Tibial nerve (tissue), 4 donors: ENCODE data around the gene TDRD9. TPM values are rescaled to one million over a fixed set of nuclear protein-coding genes. Genes with fewer than 3 reads are reported as not detected.

Experiments
- DNase-seq, 2 donors: peaks; one replicate each; pipeline ENCODE4 v3.0.0-alpha.2; 2019; ENCODE audit warnings: low spot score in 2 of 2
- H3K27ac ChIP-seq, 4 donors: fragments of 200-600 bp; sonication (generic) in 3 of 4; one replicate each; pipeline ENCODE4 v1.5.1; 2017 to 2019; ENCODE audit warnings: mild to moderate bottlenecking in 1 of 4
- H3K27me3 ChIP-seq, 2 donors: fragments of 200-600 bp; sonication (generic) in 1 of 2; one replicate each; pipeline versions ENCODE4 v1.5.1 to v1.6.0; 2017 to 2019
- H3K36me3 ChIP-seq, 3 donors: fragments of 200-600 bp; sonication (generic); one replicate each; pipeline ENCODE4 v1.5.1; 2018 to 2019
- H3K4me1 ChIP-seq, 4 donors: fragments of 200-600 bp; sonication (generic) in 3 of 4; one replicate each; pipeline ENCODE4 v1.5.1; 2017 to 2019
- H3K4me3 ChIP-seq, 4 donors: fragments of 200-600 bp; sonication (generic) in 3 of 4; one replicate each; pipeline ENCODE4 v1.5.1; 2017 to 2019; ENCODE audit warnings: mild to moderate bottlenecking in 1 of 4, moderate library complexity in 1 of 4
- H3K9me3 ChIP-seq, 4 donors: fragments of 200-600 bp; sonication (generic) in 3 of 4; one replicate each; pipeline ENCODE4 v1.5.1; 2017 to 2019
- EP300 ChIP-seq, 2 donors: sonication (generic); formaldehyde crosslinking; IDR thresholded peaks; one replicate each; pipeline ENCODE4 v1.6.1; 2017; ENCODE audit warnings: antibody characterized with exemption in 2 of 2, mild to moderate bottlenecking in 1 of 2
- POLR2A ChIP-seq, 2 donors: fragments of 450-650 bp; IDR thresholded peaks; one replicate each; pipeline ENCODE4 v1.6.1; 2017; ENCODE audit warnings: antibody characterized with exemption in 2 of 2, mild to moderate bottlenecking in 2 of 2, moderate library complexity in 2 of 2
- WGBS, 2 donors: methylation state at CpG; one replicate each; pipeline ENCODE4 v1.1.5; 2018; 5-methylcytosine and 5-hydroxymethylcytosine counted together
- total RNA-seq, 4 donors: library from RNA; depleted of rRNA; stranded (reverse); fragments of >200 nt; gene quantifications; one replicate each; pipeline ENCODE4 v1.1.0, GENCODE V29; 2016
- TF ChIP-seq, protein P1 (sequence below), 5 experiments: fragments of 200-600 bp in 3 of 5; fragments of 450-650 bp in 2 of 5; sonication (generic) in 3 of 5; IDR thresholded peaks; one replicate each; pipeline ENCODE4 v1.5.1; 2016 to 2019; ENCODE audit warnings: antibody characterized with exemption in 5 of 5, mild to moderate bottlenecking in 3 of 5, moderate library complexity in 2 of 5

Gene TDRD9
- total RNA-seq, 4 donors from 2014 or later: under 0.01 to 1.9 (median 1.4) TPM

DNA sequence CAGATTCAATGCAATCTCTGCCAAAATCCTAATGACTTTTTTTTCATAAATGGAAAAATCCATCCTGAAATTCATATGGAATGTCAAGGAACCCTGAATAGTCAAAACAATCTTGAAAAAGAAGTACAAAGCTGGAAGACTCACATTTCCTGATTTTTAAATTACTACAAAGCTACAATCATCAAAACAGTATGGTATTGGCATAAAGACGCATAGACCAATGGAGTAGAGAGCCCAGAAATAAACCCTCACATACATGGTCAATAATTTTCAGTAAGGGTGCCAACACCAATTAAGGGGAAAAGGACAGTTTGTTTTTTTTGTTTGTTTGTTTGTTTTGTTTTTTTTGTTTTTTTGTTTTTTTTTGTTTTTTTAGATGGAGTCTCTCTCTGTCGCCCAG, 18.7 kb downstream of the TDRD9 start:
- 90 to 95% methylated on average over 2 of the region's 2 CpGs for WGBS, 2 donors
- Histone ChIP-seq H3K4me3 (no peak overlapping the region), H3K9me3 (peaks cover 0 to 9% (median 2%) of the 10 kb centered on the region in 4 donors), H3K4me1 (no peaks in the 10 kb centered on the region), H3K27ac (no peak overlapping the region), H3K27me3 (peaks cover 0 to 34% of the 10 kb centered on the region in 2 donors), H3K36me3 (no peaks in the 10 kb centered on the region)
- DNase-seq: no peak
- TF ChIP-seq EP300 (IDR thresholded peaks at IDR 0.05) (no peak), POLR2A (IDR thresholded peaks at IDR 0.05) (no peak)
- TF ChIP-seq, protein P1, sequence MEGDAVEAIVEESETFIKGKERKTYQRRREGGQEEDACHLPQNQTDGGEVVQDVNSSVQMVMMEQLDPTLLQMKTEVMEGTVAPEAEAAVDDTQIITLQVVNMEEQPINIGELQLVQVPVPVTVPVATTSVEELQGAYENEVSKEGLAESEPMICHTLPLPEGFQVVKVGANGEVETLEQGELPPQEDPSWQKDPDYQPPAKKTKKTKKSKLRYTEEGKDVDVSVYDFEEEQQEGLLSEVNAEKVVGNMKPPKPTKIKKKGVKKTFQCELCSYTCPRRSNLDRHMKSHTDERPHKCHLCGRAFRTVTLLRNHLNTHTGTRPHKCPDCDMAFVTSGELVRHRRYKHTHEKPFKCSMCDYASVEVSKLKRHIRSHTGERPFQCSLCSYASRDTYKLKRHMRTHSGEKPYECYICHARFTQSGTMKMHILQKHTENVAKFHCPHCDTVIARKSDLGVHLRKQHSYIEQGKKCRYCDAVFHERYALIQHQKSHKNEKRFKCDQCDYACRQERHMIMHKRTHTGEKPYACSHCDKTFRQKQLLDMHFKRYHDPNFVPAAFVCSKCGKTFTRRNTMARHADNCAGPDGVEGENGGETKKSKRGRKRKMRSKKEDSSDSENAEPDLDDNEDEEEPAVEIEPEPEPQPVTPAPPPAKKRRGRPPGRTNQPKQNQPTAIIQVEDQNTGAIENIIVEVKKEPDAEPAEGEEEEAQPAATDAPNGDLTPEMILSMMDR (IDR thresholded peaks at IDR 0.05): no peak

DNA sequence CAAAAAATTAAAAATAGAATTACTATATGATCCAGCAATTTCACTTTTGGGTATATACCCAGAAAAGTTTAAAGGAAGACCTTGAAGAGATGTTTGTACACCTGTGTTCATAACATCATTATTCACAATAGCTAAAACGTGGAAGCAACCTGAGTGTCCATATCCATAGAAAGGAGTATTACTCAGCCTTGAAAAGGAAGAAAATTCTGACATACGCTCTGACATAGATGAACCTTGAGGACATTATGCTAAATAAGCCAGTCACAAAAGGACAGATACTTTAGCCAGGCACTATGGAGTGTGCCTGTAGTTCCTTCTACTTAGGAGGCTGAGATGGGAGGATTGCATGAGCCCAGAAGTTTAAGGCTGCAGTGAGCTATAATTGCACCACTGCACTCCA, 20.2 kb downstream of the TDRD9 start:
- Histone ChIP-seq H3K9me3 (peaks cover 0 to 9% (median 2%) of the 10 kb centered on the region in 4 donors), H3K4me1 (no peaks in the 10 kb centered on the region), H3K4me3 (no peak overlapping the region), H3K36me3 (no peaks in the 10 kb centered on the region), H3K27ac (no peak overlapping the region), H3K27me3 (peaks cover 0 to 24% of the 10 kb centered on the region in 2 donors)
- TF ChIP-seq, protein P1 (IDR thresholded peaks at IDR 0.05): no peak
- no peak for TF ChIP-seq EP300 (IDR thresholded peaks at IDR 0.05)
- TF ChIP-seq POLR2A (IDR thresholded peaks at IDR 0.05): no peak
- WGBS, 2 donors: 81% methylated on average over 2 of the region's 2 CpGs
- DNase-seq: no peak

DNA sequence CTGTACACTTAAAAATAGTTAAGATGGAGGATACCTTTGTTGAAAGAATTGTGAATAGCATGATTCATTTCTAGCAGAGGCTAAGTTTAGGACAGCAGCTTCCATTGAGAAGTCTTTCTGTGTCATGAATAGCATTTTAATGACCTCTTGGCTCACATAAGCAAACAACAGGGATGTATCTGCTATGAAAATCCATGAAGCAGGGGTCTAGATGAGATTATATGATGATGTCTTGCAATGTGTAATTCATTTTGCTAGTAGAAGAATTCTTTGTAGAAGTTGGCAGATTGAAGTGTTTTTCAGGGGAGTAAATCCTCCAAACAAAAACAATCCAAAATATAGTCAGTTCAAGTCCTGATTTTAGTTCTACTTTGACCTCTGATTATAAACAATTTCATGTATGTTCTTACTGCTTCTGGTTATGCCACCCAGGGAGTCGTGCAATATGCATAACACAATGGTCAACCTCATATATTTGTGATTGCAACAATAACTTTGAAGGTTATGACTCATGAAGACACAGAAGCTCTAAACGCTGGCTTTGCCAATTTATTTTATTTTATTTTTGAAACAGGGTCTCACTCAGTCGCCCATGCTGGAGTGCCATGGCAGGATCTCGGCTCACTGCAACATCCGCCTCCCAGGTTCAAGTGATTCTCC, 21.0 kb downstream of the TDRD9 start:
- H3K27ac ChIP-seq: no peak overlapping the region
- no peaks in the 10 kb centered on the region for H3K36me3 ChIP-seq
- peaks cover 0 to 18% of the 10 kb centered on the region in 2 donors for H3K27me3 ChIP-seq
- TF ChIP-seq POLR2A (IDR thresholded peaks at IDR 0.05) (no peak), EP300 (IDR thresholded peaks at IDR 0.05) (no peak)
- TF ChIP-seq, protein P1 (IDR thresholded peaks at IDR 0.05): no peak
- peaks cover 0 to 9% (median 2%) of the 10 kb centered on the region in 4 donors for H3K9me3 ChIP-seq
- no peak for DNase-seq
- WGBS, 2 donors: 51 to 54% methylated on average over 5 of the region's 5 CpGs
- H3K4me3 ChIP-seq: no peak overlapping the region
- no peaks in the 10 kb centered on the region for H3K4me1 ChIP-seq

DNA sequence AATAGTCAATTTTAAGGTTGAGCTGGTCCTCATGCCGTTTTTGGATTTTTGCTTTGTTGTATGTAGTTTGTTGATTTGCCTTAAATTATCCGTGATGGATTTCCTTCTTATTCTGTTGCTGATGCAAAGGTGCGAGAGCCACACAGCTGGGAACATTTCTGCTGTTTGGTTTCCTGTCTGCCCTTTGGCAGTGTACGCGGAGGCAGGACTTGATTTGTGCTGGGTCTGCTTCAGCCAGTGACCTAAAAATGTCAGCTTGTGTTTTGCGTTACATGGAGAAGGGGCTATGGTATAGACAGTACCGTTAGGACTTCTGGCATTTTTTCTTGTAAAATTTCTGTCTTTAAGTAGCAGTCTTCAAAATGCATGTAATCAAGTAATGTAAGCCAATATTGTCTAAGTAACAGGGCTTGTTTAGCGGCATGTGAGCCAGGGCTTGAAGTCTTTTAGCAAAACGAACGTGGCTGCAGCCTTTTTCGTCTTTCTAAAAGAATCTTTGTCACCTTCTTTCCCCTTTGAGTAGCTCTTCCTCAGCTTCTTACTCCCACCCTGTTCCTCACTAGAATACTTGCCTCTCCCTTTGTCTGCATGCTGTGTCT, 32.3 kb downstream of the TDRD9 start:
- TF ChIP-seq, protein P1 (IDR thresholded peaks at IDR 0.05): no peak
- TF ChIP-seq EP300 (IDR thresholded peaks at IDR 0.05): no peak
- TF ChIP-seq POLR2A (IDR thresholded peaks at IDR 0.05): no peak
- H3K27me3 ChIP-seq: no peaks in the 10 kb centered on the region
- H3K9me3 ChIP-seq: no peaks in the 10 kb centered on the region
- no peak overlapping the region for H3K4me3 ChIP-seq
- DNase-seq: no peak
- no peak overlapping the region for H3K27ac ChIP-seq
- no peaks in the 10 kb centered on the region for H3K4me1 ChIP-seq
- WGBS, 2 donors: 51 to 57% methylated on average over 11 of the region's 11 CpGs
- no peaks in the 10 kb centered on the region for H3K36me3 ChIP-seq

DNA sequence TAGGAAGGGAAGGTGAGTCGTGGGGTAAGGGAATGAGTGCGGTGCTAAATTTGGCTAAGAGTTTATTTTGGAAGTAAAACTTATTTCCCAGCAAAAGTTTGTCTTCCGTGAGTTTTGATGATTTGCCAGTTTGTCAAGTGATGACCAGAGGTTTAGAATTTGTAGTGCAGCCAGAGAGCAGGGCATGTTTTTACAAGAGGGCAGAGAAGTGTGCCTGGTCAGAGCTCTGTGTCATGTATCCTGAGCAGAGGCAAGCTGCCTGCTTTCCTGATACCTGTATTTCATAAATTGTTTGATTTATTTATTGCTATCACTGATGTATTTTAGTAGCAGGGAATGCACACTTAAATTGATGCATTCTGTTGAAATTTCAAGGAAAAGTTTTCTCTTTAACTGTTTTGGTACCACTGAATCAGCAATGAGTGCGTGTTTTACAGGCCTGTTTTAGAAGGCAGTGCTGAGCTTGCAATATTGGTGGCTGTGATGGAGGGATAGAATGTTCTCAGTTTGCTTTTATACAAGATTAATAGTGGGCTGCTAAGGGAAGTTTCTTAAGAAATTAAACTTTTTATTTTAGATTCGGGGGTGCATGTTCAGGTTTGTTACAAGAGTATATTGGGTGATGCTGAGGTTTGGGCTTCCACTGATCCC, 33.8 kb downstream of the TDRD9 start:
- 56 to 62% methylated on average over 5 of the region's 5 CpGs for WGBS, 2 donors

More for the DNA sequence above, 33.8 kb downstream of the TDRD9 start:
- TF ChIP-seq, protein P1 (IDR thresholded peaks at IDR 0.05): no peak
- TF ChIP-seq EP300 (IDR thresholded peaks at IDR 0.05) (no peak), POLR2A (IDR thresholded peaks at IDR 0.05) (no peak)
- DNase-seq: no peak
- Histone ChIP-seq H3K27me3 (no peaks in the 10 kb centered on the region), H3K27ac (no peak overlapping the region), H3K4me3 (no peak overlapping the region), H3K9me3 (no peaks in the 10 kb centered on the region), H3K36me3 (no peaks in the 10 kb centered on the region), H3K4me1 (no peaks in the 10 kb centered on the region)
